SK-N-SH treated with all-trans-retinoic acid at 6 μM for 48 hours (cell line): Measurements from ENCODE around the gene TTC12.

Source experiments
- ATAC-seq: fragments of 200-7000 bp; cut with Tn5 transposase; 3 replicates; pipeline ENCODE4 v1.9.1; 2020; ENCODE audit warnings: mild to moderate bottlenecking, moderate library complexity
- ARNTL ChIP-seq: fragments of 450-650 bp; formaldehyde crosslinking; IDR thresholded peaks from 2 replicates; pipeline ENCODE4 v1.5.0; 2020; ENCODE audit warnings: low read depth, mild to moderate bottlenecking, moderate library complexity, borderline replicate concordance
- CSDC2 ChIP-seq: fragments of 250-450 bp; sonication (Bioruptor Pico); IDR thresholded peaks from 2 replicates; pipeline ENCODE4 v1.5.0; 2020; ENCODE audit warnings: mild to moderate bottlenecking, moderate library complexity
- ESRRG ChIP-seq: fragments of 250-450 bp; sonication (Bioruptor Pico); IDR thresholded peaks from 2 replicates; pipeline ENCODE4 v1.6.1; 2021; ENCODE audit warnings: mild to moderate bottlenecking
- GLIS3 ChIP-seq: fragments of 250-450 bp; sonication (Bioruptor Pico); IDR thresholded peaks from 2 replicates; pipeline ENCODE4 v1.5.0; 2020; ENCODE audit warnings: mild to moderate bottlenecking, moderate library complexity
- ISL1 ChIP-seq: fragments of 250-450 bp; sonication (Bioruptor Pico); IDR thresholded peaks from 2 replicates; pipeline ENCODE4 v2.1.2; 2022; ENCODE audit warnings: mild to moderate bottlenecking, moderate library complexity
- OSR1 ChIP-seq: fragments of 250-450 bp; sonication (Bioruptor Pico); IDR thresholded peaks from 2 replicates; pipeline ENCODE4 v1.8.0; 2022; ENCODE audit warnings: moderate library complexity, mild to moderate bottlenecking, inconsistent platforms
- PPARA ChIP-seq: fragments of 250-450 bp; sonication (Bioruptor Pico); IDR thresholded peaks from 2 replicates; pipeline ENCODE4 v1.5.0; 2020; ENCODE audit warnings: mild to moderate bottlenecking, borderline replicate concordance
- RARB ChIP-seq: fragments of 250-450 bp; sonication (Bioruptor Pico); IDR thresholded peaks from 2 replicates; pipeline ENCODE4 v1.8.0; 2021; ENCODE audit warnings: mild to moderate bottlenecking, moderate library complexity
- SNAI2 ChIP-seq: fragments of 250-450 bp; sonication (Bioruptor Pico); IDR thresholded peaks from 2 replicates; pipeline ENCODE4 v1.5.0; 2020; ENCODE audit warnings: mild to moderate bottlenecking, moderate library complexity
- ZC3H10 ChIP-seq: fragments of 250-450 bp; sonication (Bioruptor Pico); IDR thresholded peaks from 2 replicates; pipeline ENCODE4 v1.5.1; 2021; ENCODE audit warnings: mild to moderate bottlenecking, moderate library complexity
- ZFP3 ChIP-seq: fragments of 250-450 bp; sonication (Bioruptor Pico); IDR thresholded peaks from 2 replicates; pipeline ENCODE4 v1.5.0; 2020; ENCODE audit warnings: mild to moderate bottlenecking, moderate library complexity
- ZFP30 ChIP-seq: fragments of 450-650 bp; formaldehyde crosslinking; IDR thresholded peaks from 2 replicates; pipeline ENCODE4 v1.5.0; 2022; ENCODE audit warnings: mild to moderate bottlenecking, moderate library complexity
- ZNF565 ChIP-seq: fragments of 450-650 bp; formaldehyde crosslinking; conservative IDR thresholded peaks from 2 replicates; pipeline ENCODE4 v1.5.0; 2020; ENCODE audit warnings: low read depth, mild to moderate bottlenecking, moderate library complexity
- ZNF8 ChIP-seq: fragments of 450-650 bp; formaldehyde crosslinking; IDR thresholded peaks from 2 replicates; pipeline ENCODE4 v1.5.0; 2020; ENCODE audit warnings: mild to moderate bottlenecking, moderate library complexity
- TF ChIP-seq, protein P1 (sequence below): fragments of 250-450 bp; sonication (Bioruptor Pico); IDR thresholded peaks from 2 replicates; pipeline ENCODE4 v1.8.0; 2021; ENCODE audit warnings: low read depth, mild to moderate bottlenecking, moderate library complexity, borderline replicate concordance
- TF ChIP-seq, protein P2 (sequence below): fragments of 250-450 bp; sonication (Bioruptor Pico); IDR thresholded peaks from 2 replicates; pipeline ENCODE4 v1.5.0; 2020; ENCODE audit warnings: mild to moderate bottlenecking, moderate library complexity
- TF ChIP-seq, protein P3 (sequence below): fragments of 250-450 bp; sonication (Bioruptor Pico); IDR thresholded peaks from 2 replicates; pipeline ENCODE4 v1.8.0; 2020; ENCODE audit warnings: mild to moderate bottlenecking, moderate library complexity, borderline replicate concordance
- TF ChIP-seq, protein P4 (sequence below): fragments of 250-450 bp; sonication (Bioruptor Pico); IDR thresholded peaks from 2 replicates; pipeline ENCODE4 v1.5.1; 2021; ENCODE audit warnings: mild to moderate bottlenecking, moderate library complexity
- TF ChIP-seq, protein P5 (sequence below): fragments of 250-450 bp; sonication (Bioruptor Pico); IDR thresholded peaks from 2 replicates; pipeline ENCODE4 v1.5.1; 2020; ENCODE audit warnings: low read depth, mild to moderate bottlenecking, moderate library complexity

Gene TTC12

DNA sequence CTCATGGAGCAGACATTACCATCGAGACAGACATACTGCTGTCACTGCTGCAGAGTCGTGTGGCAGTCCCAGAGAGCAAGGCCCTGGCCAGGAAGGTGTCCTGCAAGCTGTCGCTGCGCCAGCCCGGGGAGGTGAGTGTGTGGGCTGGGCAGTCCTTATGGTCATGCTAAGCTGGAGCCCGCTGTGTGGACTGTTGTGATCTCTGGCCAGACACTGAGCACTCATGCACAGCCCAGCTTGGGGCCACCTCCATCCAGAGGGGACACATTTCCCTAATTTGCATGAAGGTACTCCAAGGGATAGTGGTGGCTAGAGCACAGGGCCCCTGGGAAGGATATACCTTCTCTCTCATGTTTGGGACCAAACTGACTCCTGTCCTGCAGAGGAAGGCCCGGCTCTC lies 82.8 kb downstream of the TTC12 start:
- no peak for ATAC-seq
- no peak for TF ChIP-seq ZNF565 (CRISPR knock-in tag)
- no peak for TF ChIP-seq ZFP30 (CRISPR knock-in tag)
- TF ChIP-seq PPARA (CRISPR knock-in tag) = no peak
- TF ChIP-seq ARNTL (CRISPR knock-in tag) = no peak
- TF ChIP-seq ZNF8 (CRISPR knock-in tag) = no peak
- TF ChIP-seq, protein P1, sequence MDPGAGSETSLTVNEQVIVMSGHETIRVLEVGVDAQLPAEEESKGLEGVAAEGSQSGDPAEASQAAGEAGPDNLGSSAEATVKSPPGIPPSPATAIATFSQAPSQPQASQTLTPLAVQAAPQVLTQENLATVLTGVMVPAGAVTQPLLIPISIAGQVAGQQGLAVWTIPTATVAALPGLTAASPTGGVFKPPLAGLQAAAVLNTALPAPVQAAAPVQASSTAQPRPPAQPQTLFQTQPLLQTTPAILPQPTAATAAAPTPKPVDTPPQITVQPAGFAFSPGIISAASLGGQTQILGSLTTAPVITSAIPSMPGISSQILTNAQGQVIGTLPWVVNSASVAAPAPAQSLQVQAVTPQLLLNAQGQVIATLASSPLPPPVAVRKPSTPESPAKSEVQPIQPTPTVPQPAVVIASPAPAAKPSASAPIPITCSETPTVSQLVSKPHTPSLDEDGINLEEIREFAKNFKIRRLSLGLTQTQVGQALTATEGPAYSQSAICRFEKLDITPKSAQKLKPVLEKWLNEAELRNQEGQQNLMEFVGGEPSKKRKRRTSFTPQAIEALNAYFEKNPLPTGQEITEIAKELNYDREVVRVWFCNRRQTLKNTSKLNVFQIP (CRISPR knock-in tag) = no peak
- no peak for TF ChIP-seq ZFP3 (CRISPR knock-in tag)
- no peak for TF ChIP-seq ZC3H10 (CRISPR knock-in tag)
- TF ChIP-seq ISL1 (CRISPR knock-in tag) = no peak
- TF ChIP-seq OSR1 (CRISPR knock-in tag) = no peak
- TF ChIP-seq, protein P2, sequence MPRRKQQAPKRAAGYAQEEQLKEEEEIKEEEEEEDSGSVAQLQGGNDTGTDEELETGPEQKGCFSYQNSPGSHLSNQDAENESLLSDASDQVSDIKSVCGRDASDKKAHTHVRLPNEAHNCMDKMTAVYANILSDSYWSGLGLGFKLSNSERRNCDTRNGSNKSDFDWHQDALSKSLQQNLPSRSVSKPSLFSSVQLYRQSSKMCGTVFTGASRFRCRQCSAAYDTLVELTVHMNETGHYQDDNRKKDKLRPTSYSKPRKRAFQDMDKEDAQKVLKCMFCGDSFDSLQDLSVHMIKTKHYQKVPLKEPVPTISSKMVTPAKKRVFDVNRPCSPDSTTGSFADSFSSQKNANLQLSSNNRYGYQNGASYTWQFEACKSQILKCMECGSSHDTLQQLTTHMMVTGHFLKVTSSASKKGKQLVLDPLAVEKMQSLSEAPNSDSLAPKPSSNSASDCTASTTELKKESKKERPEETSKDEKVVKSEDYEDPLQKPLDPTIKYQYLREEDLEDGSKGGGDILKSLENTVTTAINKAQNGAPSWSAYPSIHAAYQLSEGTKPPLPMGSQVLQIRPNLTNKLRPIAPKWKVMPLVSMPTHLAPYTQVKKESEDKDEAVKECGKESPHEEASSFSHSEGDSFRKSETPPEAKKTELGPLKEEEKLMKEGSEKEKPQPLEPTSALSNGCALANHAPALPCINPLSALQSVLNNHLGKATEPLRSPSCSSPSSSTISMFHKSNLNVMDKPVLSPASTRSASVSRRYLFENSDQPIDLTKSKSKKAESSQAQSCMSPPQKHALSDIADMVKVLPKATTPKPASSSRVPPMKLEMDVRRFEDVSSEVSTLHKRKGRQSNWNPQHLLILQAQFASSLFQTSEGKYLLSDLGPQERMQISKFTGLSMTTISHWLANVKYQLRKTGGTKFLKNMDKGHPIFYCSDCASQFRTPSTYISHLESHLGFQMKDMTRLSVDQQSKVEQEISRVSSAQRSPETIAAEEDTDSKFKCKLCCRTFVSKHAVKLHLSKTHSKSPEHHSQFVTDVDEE (CRISPR knock-in tag) = no peak
- TF ChIP-seq ESRRG (CRISPR knock-in tag) = no peak
- TF ChIP-seq, protein P3, sequence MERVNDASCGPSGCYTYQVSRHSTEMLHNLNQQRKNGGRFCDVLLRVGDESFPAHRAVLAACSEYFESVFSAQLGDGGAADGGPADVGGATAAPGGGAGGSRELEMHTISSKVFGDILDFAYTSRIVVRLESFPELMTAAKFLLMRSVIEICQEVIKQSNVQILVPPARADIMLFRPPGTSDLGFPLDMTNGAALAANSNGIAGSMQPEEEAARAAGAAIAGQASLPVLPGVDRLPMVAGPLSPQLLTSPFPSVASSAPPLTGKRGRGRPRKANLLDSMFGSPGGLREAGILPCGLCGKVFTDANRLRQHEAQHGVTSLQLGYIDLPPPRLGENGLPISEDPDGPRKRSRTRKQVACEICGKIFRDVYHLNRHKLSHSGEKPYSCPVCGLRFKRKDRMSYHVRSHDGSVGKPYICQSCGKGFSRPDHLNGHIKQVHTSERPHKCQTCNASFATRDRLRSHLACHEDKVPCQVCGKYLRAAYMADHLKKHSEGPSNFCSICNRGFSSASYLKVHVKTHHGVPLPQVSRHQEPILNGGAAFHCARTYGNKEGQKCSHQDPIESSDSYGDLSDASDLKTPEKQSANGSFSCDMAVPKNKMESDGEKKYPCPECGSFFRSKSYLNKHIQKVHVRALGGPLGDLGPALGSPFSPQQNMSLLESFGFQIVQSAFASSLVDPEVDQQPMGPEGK = no peak
- no peak for TF ChIP-seq GLIS3
- TF ChIP-seq, protein P4, sequence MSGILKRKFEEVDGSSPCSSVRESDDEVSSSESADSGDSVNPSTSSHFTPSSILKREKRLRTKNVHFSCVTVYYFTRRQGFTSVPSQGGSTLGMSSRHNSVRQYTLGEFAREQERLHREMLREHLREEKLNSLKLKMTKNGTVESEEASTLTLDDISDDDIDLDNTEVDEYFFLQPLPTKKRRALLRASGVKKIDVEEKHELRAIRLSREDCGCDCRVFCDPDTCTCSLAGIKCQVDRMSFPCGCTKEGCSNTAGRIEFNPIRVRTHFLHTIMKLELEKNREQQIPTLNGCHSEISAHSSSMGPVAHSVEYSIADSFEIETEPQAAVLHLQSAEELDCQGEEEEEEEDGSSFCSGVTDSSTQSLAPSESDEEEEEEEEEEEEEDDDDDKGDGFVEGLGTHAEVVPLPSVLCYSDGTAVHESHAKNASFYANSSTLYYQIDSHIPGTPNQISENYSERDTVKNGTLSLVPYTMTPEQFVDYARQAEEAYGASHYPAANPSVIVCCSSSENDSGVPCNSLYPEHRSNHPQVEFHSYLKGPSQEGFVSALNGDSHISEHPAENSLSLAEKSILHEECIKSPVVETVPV (CRISPR knock-in tag) = no peak
- TF ChIP-seq, protein P5, sequence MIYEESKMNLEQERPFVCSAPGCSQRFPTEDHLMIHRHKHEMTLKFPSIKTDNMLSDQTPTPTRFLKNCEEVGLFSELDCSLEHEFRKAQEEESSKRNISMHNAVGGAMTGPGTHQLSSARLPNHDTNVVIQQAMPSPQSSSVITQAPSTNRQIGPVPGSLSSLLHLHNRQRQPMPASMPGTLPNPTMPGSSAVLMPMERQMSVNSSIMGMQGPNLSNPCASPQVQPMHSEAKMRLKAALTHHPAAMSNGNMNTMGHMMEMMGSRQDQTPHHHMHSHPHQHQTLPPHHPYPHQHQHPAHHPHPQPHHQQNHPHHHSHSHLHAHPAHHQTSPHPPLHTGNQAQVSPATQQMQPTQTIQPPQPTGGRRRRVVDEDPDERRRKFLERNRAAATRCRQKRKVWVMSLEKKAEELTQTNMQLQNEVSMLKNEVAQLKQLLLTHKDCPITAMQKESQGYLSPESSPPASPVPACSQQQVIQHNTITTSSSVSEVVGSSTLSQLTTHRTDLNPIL (CRISPR knock-in tag) = no peak
- no peak for TF ChIP-seq RARB (CRISPR knock-in tag)
- TF ChIP-seq, all 23 proteins: peak for 0

DNA sequence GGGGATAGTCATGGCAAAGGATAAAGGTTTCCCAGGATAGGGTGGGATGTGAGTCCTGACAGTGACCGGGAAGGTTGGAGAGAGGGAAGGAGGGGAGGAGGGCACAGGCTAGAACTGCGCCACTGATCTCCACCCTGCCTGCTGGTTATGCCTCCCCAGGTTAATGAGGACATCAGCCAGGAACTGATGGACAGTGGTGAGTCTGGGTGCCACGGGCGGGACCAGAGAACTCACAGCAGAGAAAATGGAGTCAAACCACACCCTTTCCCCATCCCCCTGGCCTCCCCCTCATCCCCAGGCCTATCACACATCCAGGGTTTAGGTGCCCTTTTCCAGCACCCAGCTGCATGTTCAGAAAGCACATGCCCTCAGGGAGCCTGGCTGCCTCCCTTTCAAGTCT lies 83.4 kb downstream of the TTC12 start:
- no peak for TF ChIP-seq CSDC2 (CRISPR knock-in tag)
- no peak for TF ChIP-seq SNAI2 (CRISPR knock-in tag)
- no peak for TF ChIP-seq RARB (CRISPR knock-in tag)
- TF ChIP-seq ARNTL (CRISPR knock-in tag) = no peak
- ATAC-seq = no peak

DNA sequence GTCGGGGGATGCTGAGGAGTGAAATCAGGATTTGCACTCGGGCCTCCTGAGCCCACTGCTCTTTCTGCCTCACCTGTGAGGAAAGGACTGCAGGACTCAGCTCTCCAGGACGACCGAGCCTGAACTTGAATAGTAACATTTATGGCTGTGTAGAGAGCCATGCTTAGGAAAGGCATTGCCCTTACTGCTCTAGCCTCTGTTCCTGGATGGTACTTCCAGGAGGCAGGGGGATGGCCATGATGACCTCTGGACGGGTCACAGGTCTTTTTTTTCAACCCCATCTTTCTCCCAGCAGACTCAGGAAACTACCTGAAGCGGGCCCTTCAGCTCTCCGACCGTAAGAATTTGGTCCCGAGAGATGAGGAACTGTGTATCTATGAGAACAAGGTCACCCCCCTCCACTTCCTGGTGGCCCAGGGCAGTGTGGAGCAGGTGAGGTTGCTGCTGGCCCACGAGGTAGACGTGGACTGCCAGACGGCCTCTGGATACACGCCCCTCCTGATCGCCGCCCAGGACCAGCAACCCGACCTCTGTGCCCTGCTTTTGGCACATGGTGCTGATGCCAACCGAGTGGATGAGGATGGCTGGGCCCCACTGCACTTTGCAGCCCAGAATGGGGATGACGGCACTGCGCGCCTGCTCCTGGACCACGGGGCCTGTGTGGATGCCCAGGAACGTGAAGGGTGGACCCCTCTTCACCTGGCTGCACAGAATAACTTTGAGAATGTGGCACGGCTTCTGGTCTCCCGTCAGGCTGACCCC lies 84.5 kb downstream of the TTC12 start:
- no peak for ATAC-seq
- TF ChIP-seq ZC3H10 (CRISPR knock-in tag) (no peak), RARB (CRISPR knock-in tag) (no peak), ZNF8 (CRISPR knock-in tag) (no peak), ESRRG (CRISPR knock-in tag) (no peak), CSDC2 (CRISPR knock-in tag) (no peak)
- TF ChIP-seq, protein P4 (CRISPR knock-in tag) = no peak
